ENCODE data around the gene PCDHGB4. TPM values are rescaled to one million over a fixed set of nuclear protein-coding genes. Genes with fewer than 3 reads are reported as not detected.
"Not testable (repeated sequence)": the region's sequence is repeated elsewhere in the genome, so short reads cannot be mapped to it uniquely, and the experiment has no call there.

The PCDHGB4 gene
- total RNA-seq, 1 experiment from 2014 or later: 0.49 TPM

GRCh38 chr5:141392429-141393198, 5.1 kb downstream of the PCDHGB4 start, which contains the start of gene PCDHGA8:
Gene PCDHGA8 (plus strand): TSS chr5:141392633. CDS start chr5:141392814, 181 bp downstream.
- Mint-ChIP-seq H3K36me3 (ENCODE audit: insufficient read depth, unreplicated experiment) (no peaks in the 10 kb centered on the region), H3K9me3 (ENCODE audit: unreplicated experiment) (peaks cover 35% of the 10 kb centered on the region), H3K4me1 (ENCODE audit: insufficient read depth, unreplicated experiment) (no peaks in the 10 kb centered on the region), H3K27ac (ENCODE audit: low read depth, unreplicated experiment) (no peak within 1 kb of the TSS), H3K27me3 (ENCODE audit: insufficient read depth, unreplicated experiment) (no peaks in the 10 kb centered on the region), H3K4me3 (ENCODE audit: unreplicated experiment) (no peak within 1 kb of the TSS)
- peak; percentile 23 for DNase-seq (ENCODE audit: unreplicated experiment)
- POLR2A ChIA-PET: no interaction called here
- intact Hi-C loops (cut with micrococcal nuclease): no loop called here
- TF ChIP-seq CTCF (IDR thresholded peaks at IDR 0.05; ENCODE audit: unreplicated experiment): no peak
- no TSS peak for BruUV-seq (replicated peaks)
- CTCF ChIA-PET: interaction anchor here (0.6 to 2.5 kb wide), 7 partner anchors 10 to 172 kb away, joined by 3 to 14 read pairs (median 3); partner anchors contain the start of genes PCDHGA5 and PCDHGA7

- CTCF ChIA-PET: interaction anchor here (0.6 to 2.5 kb wide), 7 partner anchors 13 to 174 kb away, joined by 3 to 14 read pairs (median 3); partner anchors contain the start of gene PCDHGA5
- Mint-ChIP-seq H3K4me1 (ENCODE audit: insufficient read depth, unreplicated experiment) (no peaks in the 10 kb centered on the region), H3K9me3 (ENCODE audit: unreplicated experiment) (peaks cover 34% of the 10 kb centered on the region), H3K27me3 (ENCODE audit: insufficient read depth, unreplicated experiment) (no peaks in the 10 kb centered on the region), H3K36me3 (ENCODE audit: insufficient read depth, unreplicated experiment) (no peaks in the 10 kb centered on the region), H3K4me3 (ENCODE audit: unreplicated experiment) (no peak overlapping the region), H3K27ac (ENCODE audit: low read depth, unreplicated experiment) (no peak overlapping the region)
- POLR2A ChIA-PET: no interaction called here
- DNase-seq (ENCODE audit: unreplicated experiment): no peak
- intact Hi-C loops (cut with micrococcal nuclease): no loop called here
- no TSS peak for BruUV-seq (replicated peaks)
- no peak for TF ChIP-seq CTCF (IDR thresholded peaks at IDR 0.05; ENCODE audit: unreplicated experiment)
Observed at GRCh38 chr5:141393267-141393666, 5.8 kb downstream of the PCDHGB4 start.

GRCh38 chr5:141394401-141395187, 7.1 kb downstream of the PCDHGB4 start:
- DNase-seq (ENCODE audit: unreplicated experiment); H3K27me3 Mint-ChIP-seq (ENCODE audit: insufficient read depth, unreplicated experiment); BruUV-seq (replicated peaks); H3K27ac Mint-ChIP-seq (ENCODE audit: low read depth, unreplicated experiment); intact Hi-C loops (cut with micrococcal nuclease); H3K4me1 Mint-ChIP-seq (ENCODE audit: insufficient read depth, unreplicated experiment); POLR2A ChIA-PET; H3K36me3 Mint-ChIP-seq (ENCODE audit: insufficient read depth, unreplicated experiment); H3K4me3 Mint-ChIP-seq (ENCODE audit: unreplicated experiment): not testable (repeated sequence)
- peaks cover 29% of the 10 kb centered on the region for H3K9me3 Mint-ChIP-seq (ENCODE audit: unreplicated experiment)
- CTCF ChIA-PET: interaction anchor here (0.6 to 3.7 kb wide), 4 partner anchors 128 to 170 kb away, joined by 3 to 32 read pairs (median 12); no protein-coding TSS in a partner anchor

GRCh38 chr5:141397756-141398551, 10.5 kb downstream of the PCDHGB4 start, which contains the start of gene PCDHGB5:
Gene PCDHGB5 (plus strand): TSS chr5:141397947. CDS start chr5:141398128, 181 bp downstream.
- DNase-seq (ENCODE audit: unreplicated experiment); H3K27me3 Mint-ChIP-seq (ENCODE audit: insufficient read depth, unreplicated experiment); H3K4me1 Mint-ChIP-seq (ENCODE audit: insufficient read depth, unreplicated experiment); intact Hi-C loops (cut with micrococcal nuclease); H3K36me3 Mint-ChIP-seq (ENCODE audit: insufficient read depth, unreplicated experiment): not testable (repeated sequence)
- Mint-ChIP-seq H3K4me3 (ENCODE audit: unreplicated experiment) (peak within 1 kb of the TSS; percentile 57), H3K9me3 (ENCODE audit: unreplicated experiment) (peaks cover 36% of the 10 kb centered on the region), H3K27ac (ENCODE audit: low read depth, unreplicated experiment) (peak within 1 kb of the TSS; percentile 70)
- CTCF ChIA-PET: interaction anchor here (0.6 to 3.7 kb wide), 17 partner anchors 8 to 206 kb away, joined by 3 to 32 read pairs (median 3); partner anchors contain the start of genes PCDHB14 and PCDHGC3
- POLR2A ChIA-PET: interaction anchor here (0.6 to 1.5 kb wide), 5 partner anchors 163 to 435 kb away, joined by 3 to 6 read pairs (median 3); partner anchors contain the start of gene PCDHB14
- BruUV-seq (replicated peaks): TSS peak; percentile 58
- peak; percentile 56 for TF ChIP-seq CTCF (IDR thresholded peaks at IDR 0.05; ENCODE audit: unreplicated experiment)
